Activated CD8-positive, alpha-beta memory T cell treated with anti-CD3 and anti-CD28 coated beads for 36 hours (primary cell): ENCODE measurements around the gene MAFG. TPM values are rescaled to one million over a fixed set of nuclear protein-coding genes. Genes with fewer than 3 reads are reported as not detected.

Experiments used
- CTCF ChIA-PET: fragments of 350-600 bp; sonication (Branson Sonifier 250); formaldehyde crosslinking; loops from one replicate; lab custom pipeline; 2021; ENCODE audit warnings: antibody characterized with exemption; lab: Charles Lee
- POLR2A ChIA-PET: fragments of 350-600 bp; sonication (Branson Sonifier 250); formaldehyde crosslinking; loops from one replicate; lab custom pipeline; 2021; ENCODE audit warnings: antibody characterized with exemption; lab: Charles Lee
- total RNA-seq, 2 experiments: library from RNA; stranded (reverse); gene quantifications; one replicate each; pipeline ENCODE4 v1.2.3, GENCODE V29; 2021

MAFG gene
- total RNA-seq, 2 experiments from 2014 or later = 28.2 to 29.7 TPM

GRCh38 chr17:81870131-81870980 lies 57.2 kb downstream of the MAFG start:
- ChIA-PET CTCF (interaction anchor here (0.6 to 2.3 kb wide), 7 partner anchors 8 to 167 kb away, joined by 3 to 9 read pairs (median 4); partner anchors contain the start of genes MAFG and MRPL12), POLR2A (interaction anchor here (0.5 to 3.3 kb wide), 6 partner anchors 9 to 196 kb away, joined by 3 to 28 read pairs (median 4); partner anchors contain the start of genes MCRIP1 and P4HB)

- ChIA-PET CTCF (interaction anchor here (0.6 to 2.3 kb wide), 7 partner anchors 14 to 166 kb away, joined by 3 to 9 read pairs (median 4); partner anchors contain the start of genes MAFG and MRPL12), POLR2A (interaction anchor here (0.5 to 3.3 kb wide), 8 partner anchors 8 to 197 kb away, joined by 3 to 28 read pairs (median 4); partner anchors contain the start of genes MCRIP1 and P4HB)
Observed at GRCh38 chr17:81869221-81870130, 58.1 kb downstream of the MAFG start.

- POLR2A ChIA-PET = interaction anchor here (0.6 to 2.7 kb wide), 4 partner anchors 8 to 142 kb away, joined by 3 to 28 read pairs (median 8); partner anchors contain the start of gene P4HB
- CTCF ChIA-PET = interaction anchor here (1.0 to 2.3 kb wide), 3 partner anchors 26 to 166 kb away, joined by 3 to 9 read pairs (median 9); partner anchors contain the start of genes MAFG and MRPL12
Observed at GRCh38 chr17:81868674-81869220, 58.8 kb downstream of the MAFG start.

Other genes starting within 250 kb of the MAFG start
- 10 to 100 TPM; 17.7 to 18.5 TPM for gene ARL16, start 243.9 kb downstream of the MAFG start, total RNA-seq
- 100 to 1,000 TPM; 132 to 136 TPM for gene HGS, start 243.7 kb downstream of the MAFG start, total RNA-seq
- gene MRPL12, start 224.4 kb downstream of the MAFG start, total RNA-seq = 100 to 1,000 TPM; 230 to 235 TPM
- 10 to 100 TPM; 39.6 to 39.8 TPM for gene SLC25A10, start 215.5 kb downstream of the MAFG start, total RNA-seq
- not detected for gene GCGR, start 123.6 kb downstream of the MAFG start, total RNA-seq
- gene MCRIP1, start 94.4 kb downstream of the MAFG start, total RNA-seq = 10 to 100 TPM; 44.5 to 46.3 TPM
- gene PPP1R27, start 92.7 kb downstream of the MAFG start, total RNA-seq = not detected
- 100 to 1,000 TPM; 493 to 503 TPM for gene P4HB, start 67.2 kb downstream of the MAFG start, total RNA-seq
- gene ARHGDIA, start 56.4 kb downstream of the MAFG start, total RNA-seq = 100 to 1,000 TPM; 669 to 688 TPM
- gene ALYREF, start 36.1 kb downstream of the MAFG start, total RNA-seq = 100 to 1,000 TPM; 305 to 310 TPM
- 100 to 1,000 TPM; 147 TPM for gene ANAPC11, start 36.0 kb downstream of the MAFG start, total RNA-seq
- under 1 TPM in 1 of 2 experiments, not detected in 1; 0.17 TPM for gene NPB, start 25.5 kb downstream of the MAFG start, total RNA-seq
- 10 to 100 TPM; 30.4 to 30.9 TPM for gene PCYT2, start 16.3 kb downstream of the MAFG start, total RNA-seq
- 10 to 100 TPM; 37.1 to 39.7 TPM for gene SIRT7, start 9.6 kb downstream of the MAFG start, total RNA-seq
- 100 to 1,000 TPM; 160 to 165 TPM for gene PYCR1, start 9.6 kb upstream of the MAFG start, total RNA-seq
- not detected for gene MYADML2, start 19.5 kb upstream of the MAFG start, total RNA-seq
- under 1 TPM; 0.38 to 0.40 TPM for gene NOTUM, start 33.5 kb upstream of the MAFG start, total RNA-seq
- gene ASPSCR1, start 49.9 kb upstream of the MAFG start, total RNA-seq = 10 to 100 TPM; 27.9 to 28.8 TPM
- gene CENPX, start 95.1 kb upstream of the MAFG start, total RNA-seq = 100 to 1,000 TPM; 154 to 158 TPM
- 10 to 100 TPM; 30.2 to 31.3 TPM for gene LRRC45, start 95.6 kb upstream of the MAFG start, total RNA-seq
- gene RAC3, start 103.9 kb upstream of the MAFG start, total RNA-seq = 1 to 10 TPM; 5.1 TPM
- gene DCXR, start 110.0 kb upstream of the MAFG start, total RNA-seq = 100 to 1,000 TPM; 119 to 129 TPM
- gene RFNG, start 124.1 kb upstream of the MAFG start, total RNA-seq = 10 to 100 TPM; 16.7 to 18.3 TPM
- 100 to 1,000 TPM; 118 TPM for gene GPS1, start 124.2 kb upstream of the MAFG start, total RNA-seq
- 100 to 1,000 TPM; 187 to 195 TPM for gene DUS1L, start 138.1 kb upstream of the MAFG start, total RNA-seq
- 100 to 1,000 TPM; 302 to 305 TPM for gene FASN, start 170.5 kb upstream of the MAFG start, total RNA-seq